ENCODE data around the gene CDK10. TPM values are rescaled to one million over a fixed set of nuclear protein-coding genes. Genes with fewer than 3 reads are reported as not detected.
A peak's percentile ranks its signal among the peaks of the same experiment; 100 is the strongest.

CDK10 gene
- total RNA-seq: 12.7 TPM

- Histone ChIP-seq H3K9me3 (ENCODE audit: low read depth, low read length) (no peaks in the 10 kb centered on the region), H3K27me3 (ENCODE audit: insufficient read depth, low read length) (no peaks in the 10 kb centered on the region), H3K4me3 (ENCODE audit: low read length) (peak within 1 kb of the TSS; percentile 79), H3K4me1 (ENCODE audit: insufficient read depth, low read length) (peaks cover 9% of the 10 kb centered on the region)
Measured at GRCh38 chr16:89686520-89687091, at the start of gene CDK10. Gene CDK10, plus strand, starts transcription at chr16:89686689. Its CDS starts 22 bp downstream, at chr16:89686711.

GRCh38 chr16:89637379-89637778 lies 49.1 kb upstream of the CDK10 start:
- H3K27me3 ChIP-seq (ENCODE audit: insufficient read depth, low read length): no peaks in the 10 kb centered on the region
- peaks cover 4% of the 10 kb centered on the region for H3K9me3 ChIP-seq (ENCODE audit: low read depth, low read length)
- no peaks in the 10 kb centered on the region for H3K4me1 ChIP-seq (ENCODE audit: insufficient read depth, low read length)
- no peak overlapping the region for H3K4me3 ChIP-seq (ENCODE audit: low read length)

GRCh38 chr16:89638455-89638854 lies 48.0 kb upstream of the CDK10 start:
- Histone ChIP-seq H3K27me3 (ENCODE audit: insufficient read depth, low read length) (no peaks in the 10 kb centered on the region), H3K9me3 (ENCODE audit: low read depth, low read length) (peaks cover 4% of the 10 kb centered on the region), H3K4me1 (ENCODE audit: insufficient read depth, low read length) (no peaks in the 10 kb centered on the region), H3K4me3 (ENCODE audit: low read length) (no peak overlapping the region)

- no peaks in the 10 kb centered on the region for H3K27me3 ChIP-seq (ENCODE audit: insufficient read depth, low read length)
Measured at GRCh38 chr16:89639385-89639784, 47.1 kb upstream of the CDK10 start.

GRCh38 chr16:89641458-89642119 lies 44.9 kb upstream of the CDK10 start:
- no peak overlapping the region for H3K4me3 ChIP-seq (ENCODE audit: low read length)
- H3K9me3 ChIP-seq (ENCODE audit: low read depth, low read length): no peaks in the 10 kb centered on the region
- H3K4me1 ChIP-seq (ENCODE audit: insufficient read depth, low read length): no peaks in the 10 kb centered on the region
- no peaks in the 10 kb centered on the region for H3K27me3 ChIP-seq (ENCODE audit: insufficient read depth, low read length)

More at GRCh38 chr16:89639385-89639784, 47.1 kb upstream of the CDK10 start:
- Histone ChIP-seq H3K9me3 (ENCODE audit: low read depth, low read length) (peaks cover 3% of the 10 kb centered on the region), H3K4me3 (ENCODE audit: low read length) (no peak overlapping the region), H3K4me1 (ENCODE audit: insufficient read depth, low read length) (no peaks in the 10 kb centered on the region)

GRCh38 chr16:89642574-89642973 lies 43.9 kb upstream of the CDK10 start:
- H3K4me1 ChIP-seq (ENCODE audit: insufficient read depth, low read length): no peaks in the 10 kb centered on the region
- H3K27me3 ChIP-seq (ENCODE audit: insufficient read depth, low read length): no peaks in the 10 kb centered on the region
- no peaks in the 10 kb centered on the region for H3K9me3 ChIP-seq (ENCODE audit: low read depth, low read length)
- H3K4me3 ChIP-seq (ENCODE audit: low read length): no peak overlapping the region

GRCh38 chr16:89643769-89644300 lies 42.7 kb upstream of the CDK10 start:
- no peaks in the 10 kb centered on the region for H3K27me3 ChIP-seq (ENCODE audit: insufficient read depth, low read length)
- no peaks in the 10 kb centered on the region for H3K9me3 ChIP-seq (ENCODE audit: low read depth, low read length)
- no peak overlapping the region for H3K4me3 ChIP-seq (ENCODE audit: low read length)
- no peaks in the 10 kb centered on the region for H3K4me1 ChIP-seq (ENCODE audit: insufficient read depth, low read length)

- H3K4me3 ChIP-seq (ENCODE audit: low read length): no peak overlapping the region
- H3K4me1 ChIP-seq (ENCODE audit: insufficient read depth, low read length): no peaks in the 10 kb centered on the region
- no peaks in the 10 kb centered on the region for H3K27me3 ChIP-seq (ENCODE audit: insufficient read depth, low read length)
- H3K9me3 ChIP-seq (ENCODE audit: low read depth, low read length): no peaks in the 10 kb centered on the region
Measured at GRCh38 chr16:89645122-89645521, 41.4 kb upstream of the CDK10 start.

- Histone ChIP-seq H3K4me3 (ENCODE audit: low read length) (no peak overlapping the region), H3K27me3 (ENCODE audit: insufficient read depth, low read length) (no peaks in the 10 kb centered on the region), H3K9me3 (ENCODE audit: low read depth, low read length) (no peaks in the 10 kb centered on the region), H3K4me1 (ENCODE audit: insufficient read depth, low read length) (no peaks in the 10 kb centered on the region)
Measured at GRCh38 chr16:89646270-89646669, 40.2 kb upstream of the CDK10 start.

- H3K9me3 ChIP-seq (ENCODE audit: low read depth, low read length): no peaks in the 10 kb centered on the region
- no peaks in the 10 kb centered on the region for H3K27me3 ChIP-seq (ENCODE audit: insufficient read depth, low read length)
- no peaks in the 10 kb centered on the region for H3K4me1 ChIP-seq (ENCODE audit: insufficient read depth, low read length)
Measured at GRCh38 chr16:89646906-89647305, 39.6 kb upstream of the CDK10 start.

GRCh38 chr16:89651584-89651983 lies 34.9 kb upstream of the CDK10 start:
- peaks cover 14% of the 10 kb centered on the region for H3K4me1 ChIP-seq (ENCODE audit: insufficient read depth, low read length)
- no peaks in the 10 kb centered on the region for H3K27me3 ChIP-seq (ENCODE audit: insufficient read depth, low read length)

More at GRCh38 chr16:89646906-89647305, 39.6 kb upstream of the CDK10 start:
- H3K4me3 ChIP-seq (ENCODE audit: low read length): no peak overlapping the region

GRCh38 chr16:89653656-89654295 lies 32.7 kb upstream of the CDK10 start:
- Histone ChIP-seq H3K4me3 (ENCODE audit: low read length) (no peak overlapping the region), H3K9me3 (ENCODE audit: low read depth, low read length) (no peaks in the 10 kb centered on the region), H3K4me1 (ENCODE audit: insufficient read depth, low read length) (peaks cover 26% of the 10 kb centered on the region), H3K27me3 (ENCODE audit: insufficient read depth, low read length) (no peaks in the 10 kb centered on the region)

More at GRCh38 chr16:89651584-89651983, 34.9 kb upstream of the CDK10 start:
- Histone ChIP-seq H3K9me3 (ENCODE audit: low read depth, low read length) (no peaks in the 10 kb centered on the region), H3K4me3 (ENCODE audit: low read length) (no peak overlapping the region)

GRCh38 chr16:89655062-89655643 lies 31.3 kb upstream of the CDK10 start:
- Histone ChIP-seq H3K4me3 (ENCODE audit: low read length) (no peak overlapping the region), H3K4me1 (ENCODE audit: insufficient read depth, low read length) (peaks cover 27% of the 10 kb centered on the region)

GRCh38 chr16:89656435-89657121 lies 29.9 kb upstream of the CDK10 start:
- Histone ChIP-seq H3K4me1 (ENCODE audit: insufficient read depth, low read length) (peaks cover 27% of the 10 kb centered on the region), H3K4me3 (ENCODE audit: low read length) (peak overlapping the region; percentile 92)

More at GRCh38 chr16:89655062-89655643, 31.3 kb upstream of the CDK10 start:
- no peaks in the 10 kb centered on the region for H3K27me3 ChIP-seq (ENCODE audit: insufficient read depth, low read length)
- H3K9me3 ChIP-seq (ENCODE audit: low read depth, low read length): no peaks in the 10 kb centered on the region

More at GRCh38 chr16:89656435-89657121, 29.9 kb upstream of the CDK10 start:
- H3K27me3 ChIP-seq (ENCODE audit: insufficient read depth, low read length): no peaks in the 10 kb centered on the region
- no peaks in the 10 kb centered on the region for H3K9me3 ChIP-seq (ENCODE audit: low read depth, low read length)
